Measurements from ENCODE around the gene CCDC3. TPM values are rescaled to one million over a fixed set of nuclear protein-coding genes. Genes with fewer than 3 reads are reported as not detected.

The CCDC3 gene
- total and polyA plus RNA-seq, 8 donors = 6.0 to 11.8 (median 8.2) TPM

GRCh38 chr10:12950583-12951128 lies 50.9 kb downstream of the CCDC3 start:
- H3K9me3 ChIP-seq = peaks cover 0 to 13% of the 10 kb centered on the region in 2 donors
- ATAC-seq = no peak
- TF ChIP-seq CTCF (IDR thresholded peaks at IDR 0.05) = no peak
- H3K4me3 ChIP-seq = no peak overlapping the region
- H3K36me3 ChIP-seq = no peaks in the 10 kb centered on the region
- no peaks in the 10 kb centered on the region for H3K27me3 ChIP-seq
- no peaks in the 10 kb centered on the region for H3K4me1 ChIP-seq
- intact Hi-C loops (cut with DNase I) = no loop called here
- H3K27ac ChIP-seq = no peak overlapping the region
- no peak for DNase-seq

GRCh38 chr10:12949248-12949647 lies 52.3 kb downstream of the CCDC3 start:
- TF ChIP-seq CTCF (IDR thresholded peaks at IDR 0.05) = no peak
- DNase-seq (no peak), ATAC-seq (no peak)
- Histone ChIP-seq H3K27me3 (no peaks in the 10 kb centered on the region), H3K4me1 (no peaks in the 10 kb centered on the region), H3K9me3 (peaks cover 0 to 13% of the 10 kb centered on the region in 2 donors), H3K27ac (no peak overlapping the region), H3K36me3 (no peaks in the 10 kb centered on the region), H3K4me3 (no peak overlapping the region)
- intact Hi-C loops (cut with DNase I) = no loop called here

- no peak for ATAC-seq
- no peak for TF ChIP-seq CTCF (IDR thresholded peaks at IDR 0.05)
- no peak overlapping the region for H3K4me3 ChIP-seq
- peaks cover 0 to 4% of the 10 kb centered on the region in 2 donors for H3K9me3 ChIP-seq
- no peaks in the 10 kb centered on the region for H3K27me3 ChIP-seq
- H3K4me1 ChIP-seq = no peaks in the 10 kb centered on the region
- intact Hi-C loops (cut with DNase I) = no loop called here
- no peak overlapping the region for H3K27ac ChIP-seq
- H3K36me3 ChIP-seq = no peaks in the 10 kb centered on the region
- DNase-seq = no peak
Observed at GRCh38 chr10:12947741-12948140, 53.8 kb downstream of the CCDC3 start.

GRCh38 chr10:12946372-12946771 lies 55.1 kb downstream of the CCDC3 start:
- Histone ChIP-seq H3K4me3 (no peak overlapping the region), H3K36me3 (no peaks in the 10 kb centered on the region), H3K27ac (no peak overlapping the region), H3K27me3 (no peaks in the 10 kb centered on the region), H3K4me1 (no peaks in the 10 kb centered on the region), H3K9me3 (no peaks in the 10 kb centered on the region)
- intact Hi-C loops (cut with DNase I) = no loop called here
- no peak for TF ChIP-seq CTCF (IDR thresholded peaks at IDR 0.05)
- no peak for DNase-seq
- ATAC-seq = no peak

- ATAC-seq (no peak), DNase-seq (no peak)
- H3K4me1 ChIP-seq = no peaks in the 10 kb centered on the region
- no peaks in the 10 kb centered on the region for H3K36me3 ChIP-seq
- no peak overlapping the region for H3K27ac ChIP-seq
- intact Hi-C loops (cut with DNase I) = no loop called here
- H3K27me3 ChIP-seq = no peaks in the 10 kb centered on the region
- no peak for TF ChIP-seq CTCF (IDR thresholded peaks at IDR 0.05)
- H3K9me3 ChIP-seq = no peaks in the 10 kb centered on the region
- no peak overlapping the region for H3K4me3 ChIP-seq
Observed at GRCh38 chr10:12945690-12946359, 55.7 kb downstream of the CCDC3 start.
